ENCODE measurements around the gene PAX5.

GRCh38 chr9:37028420-37029031, 5.5 kb downstream of the PAX5 start:
- TF ChIP-seq POLR2A (IDR thresholded peaks at IDR 0.05; ENCODE audit: low read length) (no peak), GATA1 (IDR thresholded peaks at IDR 0.05; ENCODE audit: low read depth, low read length) (no peak)
